OCI-LY3 (cell line): Measurements from ENCODE around the gene C10orf90.

Experiments
- H2AFZ ChIP-seq: fragments of 200-600, 300-600 bp; shearing (Covaris generic); 2 replicates; pipeline ENCODE4 v1.6.0; 2014; ENCODE audit warnings: antibody characterized with exemption, low read depth, low read length
- H3K27ac ChIP-seq: fragments of 200-600, 300-600 bp; sonication (generic); 2 replicates; pipeline ENCODE4 v1.5.1; 2014; ENCODE audit warnings: mild to moderate bottlenecking, low read length, moderate library complexity, mixed read lengths
- H3K27me3 ChIP-seq: fragments of 200-600, 300-600 bp; sonication (generic); 2 replicates; pipeline ENCODE4 v1.6.1; 2014; ENCODE audit warnings: low read depth, low read length, mixed read lengths
- H3K36me3 ChIP-seq: fragments of 200-600, 300-600 bp; sonication (generic); replicated peaks from 2 replicates; pipeline ENCODE3; 2014; ENCODE audit warnings: low read depth, low read length, mixed read lengths
- H3K4me1 ChIP-seq: fragments of 300-600, 200-600 bp; sonication (generic); 2 replicates; pipeline ENCODE4 v1.6.1; 2014; ENCODE audit warnings: low read length, mixed read lengths
- H3K4me2 ChIP-seq: fragments of 200-600, 300-600 bp; sonication (generic); 2 replicates; pipeline ENCODE4 v1.6.1; 2014; ENCODE audit warnings: low read length, mixed read lengths
- H3K4me3 ChIP-seq: fragments of 300-600, 200-600 bp; sonication (generic); 2 replicates; pipeline ENCODE4 v1.5.1; 2014; ENCODE audit warnings: antibody characterized with exemption, mild to moderate bottlenecking, low read length, moderate library complexity
- H3K79me2 ChIP-seq: fragments of 300-600, 200-600 bp; shearing (Covaris generic); 2 replicates; pipeline ENCODE4 v1.6.1; 2014; ENCODE audit warnings: mild to moderate bottlenecking, low read length, mixed read lengths
- H3K9ac ChIP-seq: fragments of 300-600, 200-600 bp; shearing (Covaris generic); 2 replicates; pipeline ENCODE4 v1.6.0; 2014; ENCODE audit warnings: mild to moderate bottlenecking, low read length, moderate library complexity
- H3K9me3 ChIP-seq: fragments of 200-600, 300-600 bp; shearing (Covaris generic); 2 replicates; pipeline ENCODE4 v1.6.1; 2014; ENCODE audit warnings: low read length, mixed read lengths; ENCODE audit not compliant: insufficient read depth
- H4K20me1 ChIP-seq: fragments of 200-600, 300-600 bp; sonication (generic); 2 replicates; pipeline ENCODE4 v1.6.1; 2016; ENCODE audit warnings: low read length, mixed read lengths; ENCODE audit not compliant: insufficient read depth
- EZH2phosphoT487 ChIP-seq: fragments of 200-600 bp; shearing (Covaris generic); IDR thresholded peaks from 2 replicates; pipeline ENCODE4 v1.6.1; 2018; ENCODE audit warnings: antibody characterized with exemption, mixed run types, low read depth
- TF ChIP-seq, protein P1 (sequence below): fragments of 200-600, 300-600 bp; sonication (generic); IDR thresholded peaks from 2 replicates; pipeline ENCODE4 v1.5.1; 2014; ENCODE audit warnings: antibody characterized with exemption, low read length, low read depth

The C10orf90 gene

DNA sequence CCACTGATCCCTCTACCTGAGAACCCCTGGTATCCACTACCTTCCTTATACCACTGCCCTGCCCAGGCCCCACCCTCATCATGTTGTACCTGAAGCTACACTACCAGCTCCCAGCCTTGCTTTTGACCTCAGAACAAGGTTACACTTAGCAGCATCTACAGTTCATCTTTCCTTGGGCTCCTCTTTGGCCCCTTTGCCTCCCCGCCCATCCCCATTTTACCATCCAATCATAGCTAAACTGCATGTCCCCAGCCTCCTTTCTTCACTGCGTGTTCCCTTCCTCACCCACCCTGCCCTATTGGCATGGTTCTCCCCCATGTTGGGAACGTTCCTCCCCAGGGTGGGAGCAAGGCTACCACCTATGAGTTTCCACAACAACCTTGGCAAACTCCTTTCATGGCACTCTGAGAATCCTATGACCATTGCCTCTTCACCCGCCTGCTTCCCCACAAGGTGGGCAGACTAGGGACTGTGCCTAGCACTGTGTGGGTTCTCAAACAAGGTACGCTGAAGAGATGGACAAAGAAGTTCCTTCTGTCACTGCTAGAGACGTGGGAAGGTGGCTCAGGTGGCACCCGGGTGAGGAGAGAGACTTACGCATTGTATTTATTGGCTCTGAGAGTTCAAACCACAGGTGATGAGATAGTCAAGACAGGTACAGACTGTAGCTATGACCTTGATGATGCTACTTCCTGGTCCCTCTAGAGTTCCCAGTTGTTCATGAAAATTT is 215.3 kb downstream of the C10orf90 start:
- TF ChIP-seq, protein P1, sequence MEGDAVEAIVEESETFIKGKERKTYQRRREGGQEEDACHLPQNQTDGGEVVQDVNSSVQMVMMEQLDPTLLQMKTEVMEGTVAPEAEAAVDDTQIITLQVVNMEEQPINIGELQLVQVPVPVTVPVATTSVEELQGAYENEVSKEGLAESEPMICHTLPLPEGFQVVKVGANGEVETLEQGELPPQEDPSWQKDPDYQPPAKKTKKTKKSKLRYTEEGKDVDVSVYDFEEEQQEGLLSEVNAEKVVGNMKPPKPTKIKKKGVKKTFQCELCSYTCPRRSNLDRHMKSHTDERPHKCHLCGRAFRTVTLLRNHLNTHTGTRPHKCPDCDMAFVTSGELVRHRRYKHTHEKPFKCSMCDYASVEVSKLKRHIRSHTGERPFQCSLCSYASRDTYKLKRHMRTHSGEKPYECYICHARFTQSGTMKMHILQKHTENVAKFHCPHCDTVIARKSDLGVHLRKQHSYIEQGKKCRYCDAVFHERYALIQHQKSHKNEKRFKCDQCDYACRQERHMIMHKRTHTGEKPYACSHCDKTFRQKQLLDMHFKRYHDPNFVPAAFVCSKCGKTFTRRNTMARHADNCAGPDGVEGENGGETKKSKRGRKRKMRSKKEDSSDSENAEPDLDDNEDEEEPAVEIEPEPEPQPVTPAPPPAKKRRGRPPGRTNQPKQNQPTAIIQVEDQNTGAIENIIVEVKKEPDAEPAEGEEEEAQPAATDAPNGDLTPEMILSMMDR: no peak
- Histone ChIP-seq H3K9me3 (no peaks in the 10 kb centered on the region), H3K79me2 (no peaks in the 10 kb centered on the region), H3K36me3 (no peaks in the 10 kb centered on the region), H3K4me1 (no peaks in the 10 kb centered on the region), H3K27ac (no peak overlapping the region), H2AFZ (no peak overlapping the region), H3K27me3 (no peaks in the 10 kb centered on the region), H3K4me2 (no peak overlapping the region), H3K4me3 (no peak overlapping the region), H3K9ac (no peak overlapping the region), H4K20me1 (no peaks in the 10 kb centered on the region)

DNA sequence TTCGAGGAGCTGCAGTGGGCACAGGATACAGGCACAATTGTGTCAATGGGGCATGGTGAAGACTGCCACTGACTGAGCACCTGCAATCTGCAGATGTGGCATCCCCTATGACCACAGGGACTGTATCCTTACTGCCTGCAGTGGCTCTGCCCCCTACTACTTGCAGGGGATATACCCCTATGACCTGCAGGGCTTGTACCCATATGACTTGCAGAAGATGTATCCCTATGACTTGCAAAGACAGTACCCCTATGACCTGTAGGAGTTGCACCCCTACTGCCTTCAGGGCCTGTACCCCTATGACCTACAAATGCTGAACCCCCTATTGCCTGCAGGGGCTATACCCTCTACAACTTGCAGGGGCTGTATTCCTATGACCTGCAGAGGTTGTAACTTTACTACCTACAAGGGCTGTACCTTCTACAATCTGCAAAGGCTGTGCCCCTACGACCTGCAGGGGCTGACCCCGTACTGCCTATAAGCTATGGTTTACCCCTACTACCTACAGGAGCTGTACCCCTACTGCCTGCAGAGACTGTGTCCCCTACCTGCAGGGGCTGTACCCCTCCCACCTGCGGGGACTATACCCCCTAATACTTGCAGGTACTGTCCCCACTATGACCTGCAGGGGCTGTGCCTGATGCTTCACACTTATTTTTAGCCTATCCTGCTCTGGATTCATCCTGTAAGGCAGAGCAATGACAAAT is 216.3 kb downstream of the C10orf90 start:
- Histone ChIP-seq H3K4me3 (no peak overlapping the region), H3K4me1 (no peaks in the 10 kb centered on the region), H3K27me3 (no peaks in the 10 kb centered on the region), H3K9me3 (no peaks in the 10 kb centered on the region), H2AFZ (no peak overlapping the region), H3K27ac (no peak overlapping the region), H3K36me3 (no peaks in the 10 kb centered on the region), H3K9ac (no peak overlapping the region), H3K4me2 (no peak overlapping the region), H3K79me2 (no peaks in the 10 kb centered on the region), H4K20me1 (no peaks in the 10 kb centered on the region)
- no peak for TF ChIP-seq EZH2phosphoT487
- TF ChIP-seq, protein P1: no peak

DNA sequence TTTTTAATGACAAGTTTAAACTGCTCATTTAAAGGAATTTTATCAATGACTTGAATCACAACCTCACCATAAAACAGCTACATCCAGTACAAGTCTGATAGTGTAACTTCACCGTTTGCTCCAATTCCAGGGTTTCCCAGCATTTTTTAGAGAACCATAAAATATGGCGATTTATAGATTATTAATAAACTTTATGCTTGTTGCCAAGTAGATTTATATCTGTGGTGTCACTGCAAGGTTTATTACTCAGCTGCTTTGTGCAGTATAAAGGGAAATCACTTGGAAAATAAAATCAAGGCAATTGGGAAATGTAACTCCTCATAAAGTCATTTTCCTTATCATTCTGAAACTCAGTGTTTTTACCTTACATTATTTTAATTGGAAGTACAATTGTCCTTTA is 218.2 kb downstream of the C10orf90 start:
- no peak overlapping the region for H3K4me3 ChIP-seq
- H3K4me1 ChIP-seq: no peaks in the 10 kb centered on the region
- H3K36me3 ChIP-seq: no peaks in the 10 kb centered on the region
- H3K9me3 ChIP-seq: no peaks in the 10 kb centered on the region
- TF ChIP-seq, protein P1: no peak
- no peak for TF ChIP-seq EZH2phosphoT487
- no peak overlapping the region for H3K9ac ChIP-seq
- H3K79me2 ChIP-seq: no peaks in the 10 kb centered on the region
- no peak overlapping the region for H3K4me2 ChIP-seq
- H2AFZ ChIP-seq: no peak overlapping the region
- H3K27me3 ChIP-seq: no peaks in the 10 kb centered on the region
- H4K20me1 ChIP-seq: no peaks in the 10 kb centered on the region
- H3K27ac ChIP-seq: no peak overlapping the region

DNA sequence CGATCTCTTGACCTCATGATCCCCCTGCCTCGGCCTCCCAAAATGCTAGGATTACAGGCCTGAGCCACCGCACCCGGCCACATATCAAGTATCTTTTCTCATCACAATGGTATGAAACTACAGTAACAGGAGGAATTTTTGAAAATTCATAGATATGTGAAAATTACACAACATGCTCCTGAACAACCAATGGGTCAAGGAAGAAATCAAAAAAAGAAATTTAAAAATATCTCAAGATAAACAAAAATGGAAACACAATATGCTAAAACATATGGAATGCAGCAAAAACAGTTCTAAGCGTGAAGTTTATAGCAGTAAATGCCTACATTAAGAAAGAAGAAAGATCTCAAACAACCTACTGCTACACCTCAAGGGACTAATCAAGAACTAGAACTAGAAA is 222.4 kb downstream of the C10orf90 start:
- no peak for TF ChIP-seq EZH2phosphoT487
- TF ChIP-seq, protein P1: no peak
- no peaks in the 10 kb centered on the region for H3K9me3 ChIP-seq
- no peak overlapping the region for H2AFZ ChIP-seq
- no peak overlapping the region for H3K27ac ChIP-seq
- no peaks in the 10 kb centered on the region for H3K27me3 ChIP-seq
- H3K9ac ChIP-seq: no peak overlapping the region
- no peaks in the 10 kb centered on the region for H3K36me3 ChIP-seq
- H4K20me1 ChIP-seq: no peaks in the 10 kb centered on the region
- no peak overlapping the region for H3K4me2 ChIP-seq
- H3K4me1 ChIP-seq: no peaks in the 10 kb centered on the region
- no peak overlapping the region for H3K4me3 ChIP-seq
- H3K79me2 ChIP-seq: no peaks in the 10 kb centered on the region
